PC-3 (cell line): ENCODE results near the gene SLC22A4. TPM values are rescaled to one million over a fixed set of nuclear protein-coding genes. Genes with fewer than 3 reads are reported as not detected.

Experiments used
- ATAC-seq: fragments of 200-7000 bp; cut with Tn5 transposase; 2 replicates; pipeline ENCODE4 v1.9.1; 2020; ENCODE audit warnings: mild to moderate bottlenecking, moderate library complexity
- BruUV-seq: library from RNA; stranded (reverse); fragments of 400-500 nt; replicated peaks from 2 replicates; lab custom pipeline; 2021; lab: Mats Ljungman, UMichigan
- CTCF ChIA-PET: fragments of 300-600 bp; sonication (Branson Sonifier 250); formaldehyde crosslinking; loops from one replicate; lab custom pipeline; 2022; ENCODE audit warnings: antibody characterized with exemption; lab: Charles Lee
- POLR2A ChIA-PET: fragments of 300-600 bp; sonication (Branson Sonifier 250); formaldehyde crosslinking; loops from one replicate; lab custom pipeline; 2022; ENCODE audit warnings: antibody characterized with exemption; ENCODE audit not compliant: unreplicated experiment; lab: Charles Lee
- DNase-seq: peaks from one replicate; pipeline ENCODE4 v3.0.0-alpha.2; 2015
- H2AFZ ChIP-seq: fragments of 300-600 bp; sonication (generic); 2 replicates; pipeline ENCODE4 v1.6.0; 2016; ENCODE audit warnings: antibody characterized with exemption, low read length
- H3F3A ChIP-seq: fragments of 300-600 bp; sonication (generic); one replicate; pipeline ENCODE4 v1.6.0; 2017; ENCODE audit warnings: antibody characterized with exemption, low read length, control low read depth, mild to moderate bottlenecking; ENCODE audit not compliant: unreplicated experiment
- H3K27ac ChIP-seq: fragments of 300-600 bp; sonication (generic); 2 replicates; pipeline ENCODE4 v1.5.1; 2016; ENCODE audit warnings: mild to moderate bottlenecking, low read length
- H3K27me3 ChIP-seq: fragments of 300-600 bp; sonication (generic); 2 replicates; pipeline ENCODE4 v1.6.1; 2016; ENCODE audit warnings: low read length, mixed read lengths
- H3K36me3 ChIP-seq: fragments of 300-600 bp; sonication (generic); 2 replicates; pipeline ENCODE4 v1.6.1; 2016; ENCODE audit warnings: low read depth, mixed run types, low read length, mixed read lengths
- H3K4me1 ChIP-seq: fragments of 300-600 bp; sonication (generic); 2 replicates; pipeline ENCODE4 v1.5.1; 2016; ENCODE audit warnings: low read length; ENCODE audit not compliant: insufficient read depth
- H3K4me2 ChIP-seq: fragments of 300-600 bp; sonication (generic); 2 replicates; pipeline ENCODE4 v1.6.0; 2016; ENCODE audit warnings: low read length
- H3K4me3 ChIP-seq: fragments of 300-600 bp; sonication (generic); 2 replicates; pipeline ENCODE4 v1.5.1; 2016; ENCODE audit warnings: mild to moderate bottlenecking, low read length, mixed read lengths
- H3K79me2 ChIP-seq: fragments of 300-600 bp; sonication (generic); 2 replicates; pipeline ENCODE4 v1.6.1; 2017; ENCODE audit warnings: low read length, mixed read lengths
- H3K9ac ChIP-seq: fragments of 300-600 bp; sonication (generic); 2 replicates; pipeline ENCODE4 v1.6.0; 2016; ENCODE audit warnings: mild to moderate bottlenecking, low read length
- H3K9me2 ChIP-seq: fragments of 300-600 bp; sonication (generic); replicated peaks from 2 replicates; pipeline ENCODE4 v1.6.1; 2016; ENCODE audit warnings: mixed run types, low read length, mixed read lengths
- H3K9me3 ChIP-seq: fragments of 300-600 bp; sonication (generic); 2 replicates; pipeline ENCODE4 v1.6.1; 2016; ENCODE audit warnings: low read length, mixed read lengths
- H4K20me1 ChIP-seq: fragments of 300-600 bp; sonication (generic); 2 replicates; pipeline ENCODE4 v1.6.1; 2016; ENCODE audit warnings: low read length, mixed read lengths
- CTCF ChIP-seq: fragments of 300-600 bp; sonication (generic); conservative IDR thresholded peaks from 2 replicates; pipeline ENCODE4 v1.5.1; 2017; ENCODE audit warnings: antibody characterized with exemption, low read depth, mild to moderate bottlenecking, low read length
- EZH2 ChIP-seq: fragments of 300-600 bp; sonication (generic); IDR thresholded peaks from one replicate; pipeline ENCODE4 v1.6.1; 2017; ENCODE audit warnings: antibody characterized with exemption, mild to moderate bottlenecking, low read length; ENCODE audit not compliant: unreplicated experiment
- EZH2phosphoT487 ChIP-seq: fragments of 300-600 bp; sonication (generic); IDR thresholded peaks from 2 replicates; pipeline ENCODE4 v1.6.1; 2018; ENCODE audit warnings: mild to moderate bottlenecking, antibody characterized with exemption, low read length, borderline replicate concordance
- intact Hi-C: fragments of 100-400 bp; cut with micrococcal nuclease; formaldehyde crosslinking; loops from 2 replicates; pipeline ENCODE4 v1.9.0; 2023
- total RNA-seq: library from RNA; depleted of rRNA; stranded (reverse); fragments of >200 nt; gene quantifications from 2 replicates; pipeline ENCODE4 v1.2.3, GENCODE V29; 2014

SLC22A4 gene
- total RNA-seq, 1 experiment from 2014 or later, result 3.4 TPM

- Histone ChIP-seq H4K20me1 (no peaks in the 10 kb centered on the region), H2AFZ (no peak overlapping the region)
Measured at GRCh38 chr5:132297211-132297940, 3.2 kb downstream of the SLC22A4 start.

GRCh38 chr5:132298298-132299212 is 4.4 kb downstream of the SLC22A4 start:
- no peak overlapping the region for H2AFZ ChIP-seq
- POLR2A ChIA-PET, result no interaction called here
- H3K4me2 ChIP-seq, result no peak overlapping the region
- no peaks in the 10 kb centered on the region for H3K9me2 ChIP-seq
- H3K9me3 ChIP-seq, result no peaks in the 10 kb centered on the region
- no peak overlapping the region for H3K27ac ChIP-seq
- peaks cover 53% of the 10 kb centered on the region for H3K79me2 ChIP-seq
- CTCF ChIA-PET, result no interaction called here
- H3K36me3 ChIP-seq, result no peaks in the 10 kb centered on the region
- no peak overlapping the region for H3K9ac ChIP-seq
- no peak for TF ChIP-seq EZH2phosphoT487
- TF ChIP-seq EZH2, result no peak
- TF ChIP-seq CTCF, result no peak
- intact Hi-C loops, result loop anchor here (10.0 kb wide), 1 partner anchor 196 kb away; the partner anchor contains the start of gene IRF1
- ATAC-seq, result no peak
- no peak overlapping the region for H3K4me3 ChIP-seq
- no peaks in the 10 kb centered on the region for H3F3A ChIP-seq
- no peaks in the 10 kb centered on the region for H3K27me3 ChIP-seq
- H4K20me1 ChIP-seq, result no peaks in the 10 kb centered on the region
- BruUV-seq, result no TSS peak
- no peak for DNase-seq
- peaks cover 13% of the 10 kb centered on the region for H3K4me1 ChIP-seq

More at GRCh38 chr5:132297211-132297940, 3.2 kb downstream of the SLC22A4 start:
- no peak overlapping the region for H3K27ac ChIP-seq
- BruUV-seq, result no TSS peak
- H3K9ac ChIP-seq, result no peak overlapping the region
- no peak overlapping the region for H3K4me3 ChIP-seq
- no peak for ATAC-seq
- CTCF ChIA-PET, result no interaction called here
- POLR2A ChIA-PET, result no interaction called here
- no peak overlapping the region for H3K4me2 ChIP-seq
- H3K9me2 ChIP-seq, result no peaks in the 10 kb centered on the region
- TF ChIP-seq EZH2 (no peak), CTCF (no peak), EZH2phosphoT487 (no peak)
- H3K79me2 ChIP-seq, result peaks cover 53% of the 10 kb centered on the region
- peaks cover 22% of the 10 kb centered on the region for H3K4me1 ChIP-seq
- H3K27me3 ChIP-seq, result no peaks in the 10 kb centered on the region
- no peak for DNase-seq
- H3F3A ChIP-seq, result no peaks in the 10 kb centered on the region
- no peaks in the 10 kb centered on the region for H3K9me3 ChIP-seq
- H3K36me3 ChIP-seq, result no peaks in the 10 kb centered on the region
- intact Hi-C loops, result loop anchor here (10.0 kb wide), 1 partner anchor 197 kb away; the partner anchor contains the start of gene IRF1
